Suppressor macrophage treated with lipopolysaccharide for 4 hours (primary cell): ENCODE data around the gene TRPC1.

ENCODE experiments used
- DNase-seq: peaks from one replicate; pipeline ENCODE4 v3.0.0-alpha.2; 2020

TRPC1 gene

GRCh38 chr3:142844339-142844977, 120.6 kb downstream of the TRPC1 start:
- DNase-seq, result peak; percentile 44

GRCh38 chr3:142846779-142847577, 123.1 kb downstream of the TRPC1 start:
- DNase-seq, result no peak

GRCh38 chr3:142849148-142849547, 125.3 kb downstream of the TRPC1 start:
- DNase-seq, result no peak

DNA sequence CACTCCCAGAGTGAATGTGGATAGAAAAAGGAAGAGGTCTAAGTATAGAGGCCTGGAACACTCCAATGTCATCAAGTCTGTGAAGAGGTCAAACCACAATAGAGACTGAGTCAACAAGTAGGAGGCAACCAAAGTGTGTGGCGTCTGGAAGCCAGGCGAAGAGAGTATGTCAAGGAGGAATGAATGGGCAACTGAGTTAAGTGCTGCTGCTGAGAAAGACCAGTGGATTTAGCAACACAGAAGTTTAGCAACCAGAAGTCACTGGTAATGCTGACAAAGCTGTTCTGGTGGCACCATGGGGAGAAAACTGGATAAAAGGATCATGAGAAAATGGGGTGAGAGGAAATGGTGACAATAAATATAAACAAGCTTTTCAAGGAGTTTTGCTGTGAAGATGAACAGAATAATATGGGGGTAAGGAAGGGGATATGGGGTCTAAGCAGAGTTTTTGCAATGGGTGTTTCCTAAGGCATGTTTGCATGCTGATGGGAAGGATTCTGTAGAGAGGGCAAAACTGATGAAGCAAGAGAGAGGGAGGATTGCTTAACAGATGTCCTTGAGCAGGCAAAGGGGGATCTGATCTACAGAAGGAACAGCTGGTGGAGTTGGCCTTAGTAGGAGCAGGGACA, 126.7 kb downstream of the TRPC1 start:
- peak; percentile 94 for DNase-seq

GRCh38 chr3:142852009-142852408, 128.2 kb downstream of the TRPC1 start:
- DNase-seq, result peak; percentile 19

- DNase-seq, result no peak
These were observed 129.7 kb downstream of the TRPC1 start for GRCh38 chr3:142853270-142854168.

- no peak for DNase-seq
These were observed 133.2 kb downstream of the TRPC1 start for GRCh38 chr3:142857056-142857455.
